ENCODE measurements around the gene LRRC42. TPM values are rescaled to one million over a fixed set of nuclear protein-coding genes. Genes with fewer than 3 reads are reported as not detected.
A peak's percentile ranks its signal among the peaks of the same experiment; 100 is the strongest.

The LRRC42 gene
- total and polyA plus RNA-seq, 9 of the 15 experiments (the other 6 are each of a cell fraction or from before 2014, with no cell fraction given) = 17.3 to 51.9 (median 35.5) TPM

DNA sequence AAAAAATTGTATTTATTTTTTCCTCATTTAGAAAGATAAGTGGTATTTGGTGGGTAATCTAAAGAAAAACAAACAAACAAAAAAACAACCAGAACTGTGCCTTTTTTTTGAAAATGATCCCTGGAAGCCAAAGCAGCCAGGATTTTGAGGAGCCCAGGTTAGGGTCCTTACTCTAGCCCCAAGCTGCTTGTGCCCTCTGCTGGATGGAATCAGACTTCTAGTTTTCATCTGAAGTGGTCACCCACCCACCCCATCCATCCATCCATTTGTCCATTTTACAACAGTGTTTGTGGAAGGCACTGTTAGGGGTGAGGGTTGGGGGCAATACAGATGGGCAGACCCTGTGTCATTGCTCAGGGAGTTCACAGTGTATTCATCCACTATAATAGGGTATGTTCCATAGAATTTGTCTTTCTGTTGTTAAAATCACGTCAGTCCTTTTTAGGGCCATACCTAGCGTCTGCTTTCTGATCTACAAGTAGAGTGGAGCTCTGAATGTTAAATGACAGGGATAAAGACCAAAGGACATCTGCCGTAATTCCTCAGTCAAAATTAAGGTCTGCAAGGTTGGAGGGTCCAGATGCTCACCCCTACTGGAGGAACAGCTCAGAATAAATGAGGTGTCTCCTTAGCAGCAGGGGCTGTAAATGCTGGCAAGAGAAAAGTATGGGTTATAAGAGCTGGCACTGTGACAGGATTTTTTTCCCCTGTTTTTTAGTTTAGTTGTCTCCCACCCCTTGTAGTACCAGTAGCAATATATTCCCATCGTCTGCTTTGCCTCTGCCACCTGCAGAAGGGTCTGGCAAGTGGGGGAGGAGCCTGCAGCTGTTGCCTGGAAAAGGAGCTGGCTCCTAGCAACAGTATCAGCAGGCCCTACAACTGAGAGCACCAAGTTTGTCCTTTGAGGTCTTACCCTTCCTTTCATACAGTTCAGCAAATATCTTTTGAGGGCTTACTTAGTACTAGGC lies 3.2 kb downstream of the LRRC42 start:
- Histone ChIP-seq H3K79me2 (ENCODE audit: control insufficient read depth, insufficient read depth, low read length) (peaks cover 51% of the 10 kb centered on the region), H2AFZ (ENCODE audit: low read depth, low read length) (no peak overlapping the region), H3K27me3 (ENCODE audit: control insufficient read depth in 2 of 2, insufficient read depth in 2 of 2, low read length in 2 of 2) (no peaks in the 10 kb centered on the region), H3K4me3 (no peak overlapping the region), H3K4me2 (ENCODE audit: insufficient read depth, low read length) (no peak overlapping the region), H4K20me1 (replicated peaks; ENCODE audit: control insufficient read depth, insufficient read depth, low read length) (peaks cover 14% of the 10 kb centered on the region), H3K4me1 (replicated peaks in 1 of 2; ENCODE audit: control insufficient read depth in 2 of 2, insufficient read depth in 2 of 2, low read length in 2 of 2) (peaks cover 10 to 22% of the 10 kb centered on the region in 2 experiments; a peak in 4 of 5 replicates), H3K9ac (ENCODE audit: insufficient read depth in 1 of 2, low read depth in 2 of 2, low read length in 2 of 2) (no peak overlapping the region), H3K36me3 (ENCODE audit: control insufficient read depth, insufficient read depth, low read length) (peaks cover 59% of the 10 kb centered on the region), H3K9me1 (ENCODE audit: control insufficient read depth, insufficient read depth, low read length) (no peaks in the 10 kb centered on the region), H3K27ac (ENCODE audit: extremely low read depth, low read depth, low read length) (no peak overlapping the region), H3K9me3 (replicated peaks; ENCODE audit: control insufficient read depth, insufficient read depth, low read depth, low read length) (no peaks in the 10 kb centered on the region)
- peak; percentile 60 to 74 (median 60) for DNase-seq (ENCODE audit: extremely low read depth in 1 of 4, low spot score in 3 of 4)
- no TSS peak for BruUV-seq (replicated peaks)
- FAIRE-seq = peak; percentile 87
- ATAC-seq = no peak
- in situ Hi-C loops (cut with MboI) = no loop called here
- ChIA-PET POLR2A (interaction anchor here (0.6 to 1.3 kb wide), 4 partner anchors 10 to 99 kb away, joined by 3 to 5 read pairs (median 3); no protein-coding TSS in a partner anchor), CTCF (ENCODE audit: low intra/inter-chr PET ratio) (interaction anchor here (0.6 to 3.4 kb wide), 5 partner anchors 10 to 89 kb away, joined by 3 to 18 read pairs (median 16); no protein-coding TSS in a partner anchor)
- intact Hi-C loops (cut with micrococcal nuclease) = loop anchor here (1.0 to 10.0 kb wide), 4 partner anchors 71 to 465 kb away; partner anchors contain the start of genes TCEANC2 and TMEM59
- WGBS (ENCODE audit: insufficient coverage, low coverage, missing lambda C conversion rate) = 89% methylated on average over 4 of the region's 4 CpGs
- TF ChIP-seq TEAD1 (CRISPR knock-in tag; IDR thresholded peaks at IDR 0.05) = peak in 1 of 2 experiments; percentile 72; a peak in 1 of 4 replicates
- TF ChIP-seq RCOR1 (IDR thresholded peaks at IDR 0.05; ENCODE audit: borderline replicate concordance in 1 of 2, low read depth in 2 of 2, low read length in 2 of 2) = peak in 1 of 2 experiments; percentile 36; a peak in 1 of 4 replicates
- 0 out of 2 replicates have a peak, but pooled peaks have one; percentile 34 for TF ChIP-seq LCOR (CRISPR knock-in tag; IDR thresholded peaks at IDR 0.05)
- TF ChIP-seq, protein P1, sequence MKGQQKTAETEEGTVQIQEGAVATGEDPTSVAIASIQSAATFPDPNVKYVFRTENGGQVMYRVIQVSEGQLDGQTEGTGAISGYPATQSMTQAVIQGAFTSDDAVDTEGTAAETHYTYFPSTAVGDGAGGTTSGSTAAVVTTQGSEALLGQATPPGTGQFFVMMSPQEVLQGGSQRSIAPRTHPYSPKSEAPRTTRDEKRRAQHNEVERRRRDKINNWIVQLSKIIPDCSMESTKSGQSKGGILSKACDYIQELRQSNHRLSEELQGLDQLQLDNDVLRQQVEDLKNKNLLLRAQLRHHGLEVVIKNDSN (CRISPR knock-in tag; IDR thresholded peaks at IDR 0.05) = no peak
- TF ChIP-seq, protein P2, sequence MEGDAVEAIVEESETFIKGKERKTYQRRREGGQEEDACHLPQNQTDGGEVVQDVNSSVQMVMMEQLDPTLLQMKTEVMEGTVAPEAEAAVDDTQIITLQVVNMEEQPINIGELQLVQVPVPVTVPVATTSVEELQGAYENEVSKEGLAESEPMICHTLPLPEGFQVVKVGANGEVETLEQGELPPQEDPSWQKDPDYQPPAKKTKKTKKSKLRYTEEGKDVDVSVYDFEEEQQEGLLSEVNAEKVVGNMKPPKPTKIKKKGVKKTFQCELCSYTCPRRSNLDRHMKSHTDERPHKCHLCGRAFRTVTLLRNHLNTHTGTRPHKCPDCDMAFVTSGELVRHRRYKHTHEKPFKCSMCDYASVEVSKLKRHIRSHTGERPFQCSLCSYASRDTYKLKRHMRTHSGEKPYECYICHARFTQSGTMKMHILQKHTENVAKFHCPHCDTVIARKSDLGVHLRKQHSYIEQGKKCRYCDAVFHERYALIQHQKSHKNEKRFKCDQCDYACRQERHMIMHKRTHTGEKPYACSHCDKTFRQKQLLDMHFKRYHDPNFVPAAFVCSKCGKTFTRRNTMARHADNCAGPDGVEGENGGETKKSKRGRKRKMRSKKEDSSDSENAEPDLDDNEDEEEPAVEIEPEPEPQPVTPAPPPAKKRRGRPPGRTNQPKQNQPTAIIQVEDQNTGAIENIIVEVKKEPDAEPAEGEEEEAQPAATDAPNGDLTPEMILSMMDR (IDR thresholded peaks at IDR 0.05 in 2 of 3, conservative IDR thresholded peaks at IDR 0.05 in 1 of 3; ENCODE audit: insufficient read depth in 2 of 3, low read depth in 1 of 3, low read length in 3 of 3) = peak; percentile 78 to 92 (median 85)
- TF ChIP-seq SMC3 (conservative IDR thresholded peaks at IDR 0.05; ENCODE audit: insufficient read depth, low read depth, low read length) = peak; percentile 85
- 0 out of 4 replicates have a peak, but pooled peaks of 1 of the 2 experiments have one; percentile 12 for TF ChIP-seq TBL1XR1 (IDR thresholded peaks at IDR 0.05; ENCODE audit: low read length in 2 of 2)
- no peak for TF ChIP-seq NONO (IDR thresholded peaks at IDR 0.05; ENCODE audit: low read depth in 2 of 2, low read length in 1 of 2)
- TF ChIP-seq RAD21 (CRISPR knock-in tag; conservative IDR thresholded peaks at IDR 0.05 in 1 of 2, IDR thresholded peaks at IDR 0.05 in 1 of 2) = peak; percentile 63 to 85
- peak; percentile 25; the same call in 1 of the 2 replicates for TF ChIP-seq STAG1 (CRISPR knock-in tag; IDR thresholded peaks at IDR 0.05; ENCODE audit: borderline replicate concordance)

All from K562 (cell line).